GM12878 (cell line): ENCODE data around the gene ADAMTS2. TPM values are rescaled to one million over a fixed set of nuclear protein-coding genes. Genes with fewer than 3 reads are reported as not detected.

Source experiments
- ATAC-seq: fragments of 200-7000 bp; cut with Tn5 transposase; 3 replicates; pipeline ENCODE4 v1.9.1; 2020; ENCODE audit warnings: mild to moderate bottlenecking, moderate library complexity
- BruUV-seq: library from RNA; stranded (reverse); fragments of 400-500 nt; replicated peaks from 2 replicates; lab custom pipeline; 2021; lab: Mats Ljungman, UMichigan
- CTCF ChIA-PET: fragments of 300-600 bp; sonication (Branson Sonifier 250); formaldehyde crosslinking; extraction: SDS; loops from one replicate; lab custom pipeline; 2021; ENCODE audit warnings: inconsistent platforms; lab: Yijun Ruan, JAX
- POLR2A ChIA-PET: fragments of 350-600 bp; formaldehyde crosslinking; extraction: SDS; loops from one replicate; lab custom pipeline; 2021; ENCODE audit warnings: inconsistent platforms; lab: Charles Lee
- RAD21 ChIA-PET: fragments of 300-600 bp; sonication (Branson Sonifier 250); formaldehyde crosslinking; loops from one replicate; lab custom pipeline; 2023; ENCODE audit warnings: antibody characterized with exemption; ENCODE audit not compliant: unreplicated experiment; lab: Charles Lee
- SMC1A ChIA-PET: fragments of 300-600 bp; sonication (Branson Sonifier 250); formaldehyde crosslinking; loops from one replicate; lab custom pipeline; 2023; ENCODE audit not compliant: unreplicated experiment, uncharacterized antibody; lab: Charles Lee
- DNase-seq: peaks from one replicate; pipeline ENCODE4 v3.0.0-alpha.2; 2011; ENCODE audit warnings: low read depth, low spot score
- FAIRE-seq: peaks from 3 replicates; lab custom pipeline; 2011; peaks lifted over from hg19 to GRCh38; lab: Jason Lieb, UNC
- H2AFZ ChIP-seq: 2 replicates; pipeline ENCODE4 v1.6.0; 2011; ENCODE audit warnings: low read depth, low read length, control low read depth; ENCODE audit not compliant: control insufficient read depth
- H3K27ac ChIP-seq: 2 replicates; pipeline ENCODE4 v1.5.1; 2011; ENCODE audit warnings: control low read depth; ENCODE audit not compliant: control insufficient read depth, insufficient read depth
- H3K27me3 ChIP-seq, 2 experiments: replicated peaks in 1 of 2; 2 replicates each; pipeline versions ENCODE4 v1.6.0 to v1.6.1; 2011; ENCODE audit warnings: low read length in 1 of 2; ENCODE audit not compliant: control insufficient read depth in 2 of 2, insufficient read depth in 2 of 2
- H3K36me3 ChIP-seq, 2 experiments: 2 replicates each; pipeline ENCODE4 v1.5.1; 2011; ENCODE audit warnings: low read length in 1 of 2; ENCODE audit not compliant: control insufficient read depth in 2 of 2, insufficient read depth in 2 of 2
- H3K4me1 ChIP-seq: 2 replicates; pipeline ENCODE4 v1.6.1; 2011; ENCODE audit warnings: mild to moderate bottlenecking, low read length, moderate library complexity, mixed read lengths; ENCODE audit not compliant: control insufficient read depth, insufficient read depth
- H3K4me2 ChIP-seq: 2 replicates; pipeline ENCODE4 v1.6.0; 2011; ENCODE audit warnings: control low read depth; ENCODE audit not compliant: control insufficient read depth, insufficient read depth
- H3K4me3 ChIP-seq: fragments of 200-600 bp; sonication (generic); 2 replicates; pipeline ENCODE4 v1.5.1; 2016
- H3K79me2 ChIP-seq: 2 replicates; pipeline ENCODE4 v1.6.0; 2011; ENCODE audit warnings: low read length; ENCODE audit not compliant: control insufficient read depth, insufficient read depth
- H3K9ac ChIP-seq: 2 replicates; pipeline ENCODE4 v1.8.0; 2011; ENCODE audit warnings: low read length, control low read depth, mixed read lengths; ENCODE audit not compliant: control insufficient read depth, insufficient read depth
- H3K9me3 ChIP-seq: replicated peaks from 3 replicates; pipeline ENCODE4 v1.5.1; 2011; ENCODE audit warnings: mild to moderate bottlenecking, low read length; ENCODE audit not compliant: control insufficient read depth, insufficient read depth
- H4K20me1 ChIP-seq: 2 replicates; pipeline ENCODE4 v1.6.0; 2011; ENCODE audit not compliant: control insufficient read depth, insufficient read depth
- BHLHE40 ChIP-seq, 2 experiments: fragments of 450-650 bp in 1 of 2; IDR thresholded peaks; 2 replicates each; pipeline ENCODE4 v1.6.1; 2011 to 2017; ENCODE audit warnings: low read depth in 2 of 2, borderline replicate concordance in 1 of 2, improper control_type of control experiment in 1 of 2, low read length in 1 of 2, mild to moderate bottlenecking in 1 of 2
- NR2F1 ChIP-seq: fragments of 450-650 bp; conservative IDR thresholded peaks from 2 replicates; pipeline ENCODE4 v1.6.1; 2017; ENCODE audit warnings: mild to moderate bottlenecking
- POLR2AphosphoS5 ChIP-seq: IDR thresholded peaks from 2 replicates; pipeline ENCODE4 v1.6.1; 2011; ENCODE audit warnings: mild to moderate bottlenecking, low read length, inconsistent platforms
- ZBTB4 ChIP-seq: fragments of 450-650 bp; formaldehyde crosslinking; IDR thresholded peaks from 2 replicates; pipeline ENCODE4 v1.4.0; 2022; ENCODE audit warnings: mild to moderate bottlenecking, moderate library complexity
- WGBS: methylation state at CpG from one replicate; pipeline ENCODE4 v1.1.6; 2016; ENCODE audit warnings: low lambda C conversion rate; ENCODE audit not compliant: insufficient replicate concordance, insufficient coverage; ENCODE audit errors: missing lambda C conversion rate; 5-methylcytosine and 5-hydroxymethylcytosine counted together
- in situ Hi-C: fragments of 300-500 bp; cut with MboI; formaldehyde crosslinking; loops from 9 replicates; pipeline ENCODE4 v1.14.3; 2018; ENCODE audit warnings: mixed read lengths
- intact Hi-C: fragments of 100-400 bp; cut with micrococcal nuclease; formaldehyde crosslinking; loops from one replicate; pipeline ENCODE4 v1.14.2; 2022; ENCODE audit not compliant: unreplicated experiment
- polyA plus RNA-seq, 11 experiments: library from polyadenylated mRNA; depleted of rRNA in 4 of 11; unstranded in 6 of 11; stranded (reverse) in 5 of 11; fragments of >200 nt; fragmentation: Nextera tagmentation in 4 of 11; fragmentation: Illumina TruSeq in 1 of 11; extraction: Ambion mirVana in 4 of 11; extraction: Trizol in 1 of 11; gene quantifications; 1 replicate in 1 of 11; 2 replicates in 10 of 11; pipeline versions ENCODE4 v1.2.1 to v1.2.3, GENCODE V29; 2011 to 2016; ENCODE audit warnings: inconsistent platforms in 2 of 11, missing spikeins in 2 of 11, low read depth in 1 of 11
- total RNA-seq, 4 experiments: library from RNA; depleted of rRNA in 3 of 4; stranded (reverse); fragments of >200 nt in 3 of 4; fragmentation: Illumina TruSeq in 1 of 4; extraction: Trizol in 1 of 4; gene quantifications; 2 replicates each; pipeline versions ENCODE4 v1.2.1 to v1.2.3, GENCODE V29; 2013 to 2021
- TF ChIP-seq, protein P1 (sequence below): fragments of 450-650 bp; IDR thresholded peaks from 2 replicates; pipeline ENCODE4 v1.6.1; 2018; ENCODE audit warnings: borderline replicate concordance, mild to moderate bottlenecking; ENCODE audit not compliant: partially characterized antibody
- TF ChIP-seq, protein P2 (sequence below): fragments of 150-350 bp; IDR thresholded peaks from 2 replicates; pipeline ENCODE4 v1.6.1; 2016; ENCODE audit warnings: low read depth, low read length
- TF ChIP-seq, protein P3 (sequence below): fragments of 450-650 bp; IDR thresholded peaks from 2 replicates; pipeline ENCODE4 v1.6.1; 2017; ENCODE audit warnings: mild to moderate bottlenecking, moderate library complexity
- TF ChIP-seq, protein P4 (sequence below): fragments of 450-650 bp; IDR thresholded peaks from 2 replicates; pipeline ENCODE4 v1.6.1; 2016; ENCODE audit warnings: mild to moderate bottlenecking

ADAMTS2 gene
- total and polyA plus RNA-seq, 10 of the 15 experiments (the other 5 are each of a cell fraction or from before 2014, with no cell fraction given): 0.03 to 0.05 TPM; not detected in 8

GRCh38 chr5:179120421-179120861, 224.8 kb downstream of the ADAMTS2 start:
- Histone ChIP-seq H3K4me3 (no peak overlapping the region), H3K27ac (no peak overlapping the region), H2AFZ (no peak overlapping the region), H3K9ac (no peak overlapping the region), H4K20me1 (no peaks in the 10 kb centered on the region), H3K9me3 (peaks cover 1% of the 10 kb centered on the region; the same call in 1 of the 3 replicates), H3K27me3 (no peaks in the 10 kb centered on the region), H3K79me2 (no peaks in the 10 kb centered on the region), H3K4me2 (no peak overlapping the region), H3K4me1 (no peaks in the 10 kb centered on the region), H3K36me3 (no peaks in the 10 kb centered on the region)
- in situ Hi-C loops (no loop called here), intact Hi-C loops (no loop called here)
- no peak for FAIRE-seq
- no peak for DNase-seq
- ChIA-PET POLR2A (no interaction called here), CTCF (no interaction called here), RAD21 (no interaction called here), SMC1A (no interaction called here)
- no peak for ATAC-seq
- BruUV-seq: no TSS peak
- WGBS: 86% methylated on average over 32 of the region's 35 CpGs
- TF ChIP-seq BHLHE40 (IDR thresholded peaks at IDR 0.05; ENCODE audit: borderline replicate concordance in 1 of 2, low read depth in 2 of 2, low read length in 1 of 2) (no peak), NR2F1 (no peak), ZBTB4 (CRISPR knock-in tag) (no peak), POLR2AphosphoS5 (no peak)
- TF ChIP-seq, protein P1, sequence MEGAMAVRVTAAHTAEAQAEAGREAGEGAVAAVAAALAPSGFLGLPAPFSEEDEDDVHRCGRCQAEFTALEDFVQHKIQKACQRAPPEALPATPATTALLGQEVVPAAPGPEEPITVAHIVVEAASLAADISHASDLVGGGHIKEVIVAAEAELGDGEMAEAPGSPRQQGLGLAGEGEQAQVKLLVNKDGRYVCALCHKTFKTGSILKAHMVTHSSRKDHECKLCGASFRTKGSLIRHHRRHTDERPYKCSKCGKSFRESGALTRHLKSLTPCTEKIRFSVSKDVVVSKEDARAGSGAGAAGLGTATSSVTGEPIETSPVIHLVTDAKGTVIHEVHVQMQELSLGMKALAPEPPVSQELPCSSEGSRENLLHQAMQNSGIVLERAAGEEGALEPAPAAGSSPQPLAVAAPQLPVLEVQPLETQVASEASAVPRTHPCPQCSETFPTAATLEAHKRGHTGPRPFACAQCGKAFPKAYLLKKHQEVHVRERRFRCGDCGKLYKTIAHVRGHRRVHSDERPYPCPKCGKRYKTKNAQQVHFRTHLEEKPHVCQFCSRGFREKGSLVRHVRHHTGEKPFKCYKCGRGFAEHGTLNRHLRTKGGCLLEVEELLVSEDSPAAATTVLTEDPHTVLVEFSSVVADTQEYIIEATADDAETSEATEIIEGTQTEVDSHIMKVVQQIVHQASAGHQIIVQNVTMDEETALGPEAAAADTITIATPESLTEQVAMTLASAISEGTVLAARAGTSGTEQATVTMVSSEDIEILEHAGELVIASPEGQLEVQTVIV: no peak
- TF ChIP-seq, protein P2, sequence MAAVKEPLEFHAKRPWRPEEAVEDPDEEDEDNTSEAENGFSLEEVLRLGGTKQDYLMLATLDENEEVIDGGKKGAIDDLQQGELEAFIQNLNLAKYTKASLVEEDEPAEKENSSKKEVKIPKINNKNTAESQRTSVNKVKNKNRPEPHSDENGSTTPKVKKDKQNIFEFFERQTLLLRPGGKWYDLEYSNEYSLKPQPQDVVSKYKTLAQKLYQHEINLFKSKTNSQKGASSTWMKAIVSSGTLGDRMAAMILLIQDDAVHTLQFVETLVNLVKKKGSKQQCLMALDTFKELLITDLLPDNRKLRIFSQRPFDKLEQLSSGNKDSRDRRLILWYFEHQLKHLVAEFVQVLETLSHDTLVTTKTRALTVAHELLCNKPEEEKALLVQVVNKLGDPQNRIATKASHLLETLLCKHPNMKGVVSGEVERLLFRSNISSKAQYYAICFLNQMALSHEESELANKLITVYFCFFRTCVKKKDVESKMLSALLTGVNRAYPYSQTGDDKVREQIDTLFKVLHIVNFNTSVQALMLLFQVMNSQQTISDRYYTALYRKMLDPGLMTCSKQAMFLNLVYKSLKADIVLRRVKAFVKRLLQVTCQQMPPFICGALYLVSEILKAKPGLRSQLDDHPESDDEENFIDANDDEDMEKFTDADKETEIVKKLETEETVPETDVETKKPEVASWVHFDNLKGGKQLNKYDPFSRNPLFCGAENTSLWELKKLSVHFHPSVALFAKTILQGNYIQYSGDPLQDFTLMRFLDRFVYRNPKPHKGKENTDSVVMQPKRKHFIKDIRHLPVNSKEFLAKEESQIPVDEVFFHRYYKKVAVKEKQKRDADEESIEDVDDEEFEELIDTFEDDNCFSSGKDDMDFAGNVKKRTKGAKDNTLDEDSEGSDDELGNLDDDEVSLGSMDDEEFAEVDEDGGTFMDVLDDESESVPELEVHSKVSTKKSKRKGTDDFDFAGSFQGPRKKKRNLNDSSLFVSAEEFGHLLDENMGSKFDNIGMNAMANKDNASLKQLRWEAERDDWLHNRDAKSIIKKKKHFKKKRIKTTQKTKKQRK: no peak
- TF ChIP-seq, protein P3, sequence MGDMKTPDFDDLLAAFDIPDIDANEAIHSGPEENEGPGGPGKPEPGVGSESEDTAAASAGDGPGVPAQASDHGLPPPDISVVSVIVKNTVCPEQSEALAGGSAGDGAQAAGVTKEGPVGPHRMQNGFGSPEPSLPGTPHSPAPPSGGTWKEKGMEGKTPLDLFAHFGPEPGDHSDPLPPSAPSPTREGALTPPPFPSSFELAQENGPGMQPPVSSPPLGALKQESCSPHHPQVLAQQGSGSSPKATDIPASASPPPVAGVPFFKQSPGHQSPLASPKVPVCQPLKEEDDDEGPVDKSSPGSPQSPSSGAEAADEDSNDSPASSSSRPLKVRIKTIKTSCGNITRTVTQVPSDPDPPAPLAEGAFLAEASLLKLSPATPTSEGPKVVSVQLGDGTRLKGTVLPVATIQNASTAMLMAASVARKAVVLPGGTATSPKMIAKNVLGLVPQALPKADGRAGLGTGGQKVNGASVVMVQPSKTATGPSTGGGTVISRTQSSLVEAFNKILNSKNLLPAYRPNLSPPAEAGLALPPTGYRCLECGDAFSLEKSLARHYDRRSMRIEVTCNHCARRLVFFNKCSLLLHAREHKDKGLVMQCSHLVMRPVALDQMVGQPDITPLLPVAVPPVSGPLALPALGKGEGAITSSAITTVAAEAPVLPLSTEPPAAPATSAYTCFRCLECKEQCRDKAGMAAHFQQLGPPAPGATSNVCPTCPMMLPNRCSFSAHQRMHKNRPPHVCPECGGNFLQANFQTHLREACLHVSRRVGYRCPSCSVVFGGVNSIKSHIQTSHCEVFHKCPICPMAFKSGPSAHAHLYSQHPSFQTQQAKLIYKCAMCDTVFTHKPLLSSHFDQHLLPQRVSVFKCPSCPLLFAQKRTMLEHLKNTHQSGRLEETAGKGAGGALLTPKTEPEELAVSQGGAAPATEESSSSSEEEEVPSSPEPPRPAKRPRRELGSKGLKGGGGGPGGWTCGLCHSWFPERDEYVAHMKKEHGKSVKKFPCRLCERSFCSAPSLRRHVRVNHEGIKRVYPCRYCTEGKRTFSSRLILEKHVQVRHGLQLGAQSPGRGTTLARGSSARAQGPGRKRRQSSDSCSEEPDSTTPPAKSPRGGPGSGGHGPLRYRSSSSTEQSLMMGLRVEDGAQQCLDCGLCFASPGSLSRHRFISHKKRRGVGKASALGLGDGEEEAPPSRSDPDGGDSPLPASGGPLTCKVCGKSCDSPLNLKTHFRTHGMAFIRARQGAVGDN: no peak
- TF ChIP-seq, protein P4, sequence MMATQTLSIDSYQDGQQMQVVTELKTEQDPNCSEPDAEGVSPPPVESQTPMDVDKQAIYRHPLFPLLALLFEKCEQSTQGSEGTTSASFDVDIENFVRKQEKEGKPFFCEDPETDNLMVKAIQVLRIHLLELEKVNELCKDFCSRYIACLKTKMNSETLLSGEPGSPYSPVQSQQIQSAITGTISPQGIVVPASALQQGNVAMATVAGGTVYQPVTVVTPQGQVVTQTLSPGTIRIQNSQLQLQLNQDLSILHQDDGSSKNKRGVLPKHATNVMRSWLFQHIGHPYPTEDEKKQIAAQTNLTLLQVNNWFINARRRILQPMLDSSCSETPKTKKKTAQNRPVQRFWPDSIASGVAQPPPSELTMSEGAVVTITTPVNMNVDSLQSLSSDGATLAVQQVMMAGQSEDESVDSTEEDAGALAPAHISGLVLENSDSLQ: no peak
